ENCODE measurements around the gene TRMT2A. TPM values are rescaled to one million over a fixed set of nuclear protein-coding genes. Genes with fewer than 3 reads are reported as not detected.

Gene TRMT2A
- total RNA-seq, 5 donors from 2014 or later (not counting 1 experiment from before 2014, with no cell fraction given): 87.6 to 136 (median 123) TPM

DNA sequence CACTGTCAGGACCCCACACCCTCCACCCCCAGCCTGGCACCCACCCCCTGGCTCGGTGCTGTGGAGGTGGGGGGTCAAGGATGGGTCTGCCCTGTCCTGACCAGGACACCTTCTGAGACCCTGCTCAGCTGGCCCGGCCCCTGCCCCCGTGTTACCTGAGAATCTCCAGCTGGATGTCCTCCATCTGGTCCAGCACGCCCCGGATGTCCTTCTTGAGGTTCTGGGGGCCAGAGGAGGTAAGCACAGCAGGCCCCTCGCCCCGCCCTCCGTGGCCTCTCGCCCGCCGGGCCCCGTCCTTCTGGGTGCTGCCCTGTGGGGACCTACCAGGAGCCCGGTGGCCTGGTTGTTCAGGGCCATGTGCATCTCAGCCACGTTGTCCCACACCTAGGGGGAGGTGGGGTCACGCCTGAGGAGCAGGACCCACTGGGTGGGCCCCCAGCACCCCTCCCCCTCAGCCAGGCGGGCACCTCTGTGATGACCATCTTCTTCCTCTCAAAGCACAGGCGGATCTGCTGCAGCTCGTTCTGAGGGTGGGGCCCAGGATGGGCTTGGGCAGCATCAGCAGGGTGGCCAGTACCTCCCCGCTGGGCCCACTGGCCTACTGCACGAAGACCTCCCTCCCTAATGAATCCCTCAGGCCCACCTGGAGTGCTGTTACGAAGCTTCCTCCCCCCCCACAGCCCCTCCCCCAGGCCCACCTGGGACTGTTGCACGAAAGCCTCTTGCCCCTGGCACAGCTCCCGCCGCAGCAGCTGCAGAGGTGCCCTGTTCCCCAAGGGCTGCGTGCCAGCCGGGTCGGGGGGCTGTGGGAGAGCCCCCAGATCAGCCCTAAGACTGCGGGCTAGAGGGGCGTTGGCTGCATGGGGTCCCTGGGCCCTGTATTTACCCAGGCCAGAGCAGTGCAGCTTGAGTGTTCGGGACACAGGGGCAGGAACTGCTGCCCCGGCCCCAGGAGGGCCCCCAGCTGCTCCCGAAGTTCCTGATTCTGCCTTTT is 32.5 kb upstream of the TRMT2A start:
- WGBS (ENCODE audit: insufficient coverage): 68% methylated on average over 17 of the region's 32 CpGs
- no peaks in the 10 kb centered on the region for H3K27me3 Mint-ChIP-seq
- no peak overlapping the region for H3K27ac Mint-ChIP-seq
- Histone ChIP-seq H3K27ac (ENCODE audit: low read length) (no peak overlapping the region), H3K4me1 (ENCODE audit: control insufficient read depth in 1 of 2, extremely low read depth in 1 of 2, insufficient read depth in 2 of 2, low read length in 2 of 2) (peaks cover 0 to 3% of the 10 kb centered on the region in 2 experiments), H3K9me3 (no peaks in the 10 kb centered on the region), H3K27me3 (replicated peaks in 1 of 2; ENCODE audit: control insufficient read depth in 2 of 2, extremely low read depth in 1 of 2, insufficient read depth in 2 of 2, low read length in 1 of 2) (peaks cover 0 to 7% of the 10 kb centered on the region in 2 experiments), H3K4me3 (ENCODE audit: control insufficient read depth in 1 of 2, extremely low read depth in 1 of 2, low read length in 1 of 2) (no peak overlapping the region), H3K36me3 (ENCODE audit: control insufficient read depth in 2 of 2, extremely low read depth in 1 of 2, insufficient read depth in 1 of 2, low read length in 1 of 2) (peaks cover 0 to under 1% of the 10 kb centered on the region in 2 donors)
- CTCF ChIA-PET: no interaction called here
- POLR2A ChIA-PET: no interaction called here
- no peaks in the 10 kb centered on the region for H3K9me3 Mint-ChIP-seq
- no peak overlapping the region for H3K4me3 Mint-ChIP-seq
- H3K36me3 Mint-ChIP-seq: no peaks in the 10 kb centered on the region
- DNase-seq: no peak
- ATAC-seq (replicated peaks in 1 of 4): no peak
- H3K4me1 Mint-ChIP-seq: no peaks in the 10 kb centered on the region

DNA sequence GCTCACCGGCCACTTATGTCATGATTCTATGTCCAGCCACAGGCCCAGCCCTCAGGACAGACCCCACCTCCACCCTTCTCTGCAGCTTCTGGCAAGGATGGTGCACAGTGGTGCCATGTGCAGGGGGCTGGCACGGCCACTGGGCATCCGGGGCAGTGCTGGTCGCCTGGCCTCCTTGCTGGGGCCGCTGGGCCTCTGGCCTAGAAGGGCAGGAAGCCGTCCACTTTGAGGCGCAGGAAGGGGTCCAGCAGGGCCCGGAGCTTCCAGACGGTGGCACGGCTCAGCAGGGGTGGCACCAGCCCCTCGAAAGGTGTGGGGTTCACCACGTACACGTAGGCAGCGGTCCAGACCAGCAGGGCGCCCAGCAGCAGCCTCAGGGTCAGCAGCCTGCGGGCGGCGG is 31.4 kb upstream of the TRMT2A start:
- POLR2A ChIA-PET: no interaction called here

GRCh38 chr22:20147237-20147988 is 30.4 kb upstream of the TRMT2A start:
- WGBS (ENCODE audit: insufficient coverage): 82% methylated on average over 9 of the region's 14 CpGs
- Mint-ChIP-seq H3K36me3 (peaks cover 2% of the 10 kb centered on the region), H3K9me3 (no peaks in the 10 kb centered on the region), H3K4me1 (no peaks in the 10 kb centered on the region), H3K27me3 (no peaks in the 10 kb centered on the region), H3K27ac (no peak overlapping the region), H3K4me3 (no peak overlapping the region)
- Histone ChIP-seq H3K9me3 (no peaks in the 10 kb centered on the region), H3K4me1 (ENCODE audit: control insufficient read depth in 1 of 2, extremely low read depth in 1 of 2, insufficient read depth in 2 of 2, low read length in 2 of 2) (no peaks in the 10 kb centered on the region), H3K4me3 (ENCODE audit: control insufficient read depth in 1 of 2, extremely low read depth in 1 of 2, low read length in 1 of 2) (no peak overlapping the region), H3K27ac (ENCODE audit: low read length) (no peak overlapping the region), H3K36me3 (ENCODE audit: control insufficient read depth in 2 of 2, extremely low read depth in 1 of 2, insufficient read depth in 1 of 2, low read length in 1 of 2) (peaks cover 2% of the 10 kb centered on the region in 2 donors), H3K27me3 (replicated peaks in 1 of 2; ENCODE audit: control insufficient read depth in 2 of 2, extremely low read depth in 1 of 2, insufficient read depth in 2 of 2, low read length in 1 of 2) (no peaks in the 10 kb centered on the region)
- DNase-seq: no peak
- CTCF ChIA-PET: no interaction called here
- no peak for ATAC-seq (replicated peaks in 1 of 4)
- POLR2A ChIA-PET: no interaction called here

More for the DNA sequence above, 31.4 kb upstream of the TRMT2A start:
- CTCF ChIA-PET: no interaction called here
- Mint-ChIP-seq H3K9me3 (no peaks in the 10 kb centered on the region), H3K27ac (no peak overlapping the region), H3K4me3 (no peak overlapping the region), H3K36me3 (peaks cover 2% of the 10 kb centered on the region), H3K4me1 (no peaks in the 10 kb centered on the region), H3K27me3 (no peaks in the 10 kb centered on the region)
- WGBS (ENCODE audit: insufficient coverage): 81% methylated on average over 15 of the region's 18 CpGs
- ATAC-seq (replicated peaks in 1 of 4) (no peak), DNase-seq (no peak)
- Histone ChIP-seq H3K27ac (ENCODE audit: low read length) (no peak overlapping the region), H3K27me3 (replicated peaks in 1 of 2; ENCODE audit: control insufficient read depth in 2 of 2, extremely low read depth in 1 of 2, insufficient read depth in 2 of 2, low read length in 1 of 2) (no peaks in the 10 kb centered on the region), H3K36me3 (ENCODE audit: control insufficient read depth in 2 of 2, extremely low read depth in 1 of 2, insufficient read depth in 1 of 2, low read length in 1 of 2) (peaks cover 0 to 2% of the 10 kb centered on the region in 2 donors), H3K9me3 (no peaks in the 10 kb centered on the region), H3K4me3 (ENCODE audit: control insufficient read depth in 1 of 2, extremely low read depth in 1 of 2, low read length in 1 of 2) (no peak overlapping the region), H3K4me1 (ENCODE audit: control insufficient read depth in 1 of 2, extremely low read depth in 1 of 2, insufficient read depth in 2 of 2, low read length in 2 of 2) (no peaks in the 10 kb centered on the region)

GRCh38 chr22:20146777-20147176 is 29.8 kb upstream of the TRMT2A start:
- 60% methylated on average over 22 of the region's 22 CpGs for WGBS (ENCODE audit: insufficient coverage)
- Histone ChIP-seq H3K9me3 (no peaks in the 10 kb centered on the region), H3K36me3 (ENCODE audit: control insufficient read depth in 2 of 2, extremely low read depth in 1 of 2, insufficient read depth in 1 of 2, low read length in 1 of 2) (peaks cover 3 to 4% of the 10 kb centered on the region in 2 donors), H3K27ac (ENCODE audit: low read length) (no peak overlapping the region), H3K4me3 (ENCODE audit: control insufficient read depth in 1 of 2, extremely low read depth in 1 of 2, low read length in 1 of 2) (no peak overlapping the region), H3K27me3 (replicated peaks in 1 of 2; ENCODE audit: control insufficient read depth in 2 of 2, extremely low read depth in 1 of 2, insufficient read depth in 2 of 2, low read length in 1 of 2) (no peaks in the 10 kb centered on the region), H3K4me1 (ENCODE audit: control insufficient read depth in 1 of 2, extremely low read depth in 1 of 2, insufficient read depth in 2 of 2, low read length in 2 of 2) (no peaks in the 10 kb centered on the region)
- H3K27me3 Mint-ChIP-seq: no peaks in the 10 kb centered on the region
- no peaks in the 10 kb centered on the region for H3K4me1 Mint-ChIP-seq
- ChIA-PET CTCF (no interaction called here), POLR2A (no interaction called here)
- peaks cover 2% of the 10 kb centered on the region for H3K36me3 Mint-ChIP-seq
- H3K27ac Mint-ChIP-seq: no peak overlapping the region
- no peak overlapping the region for H3K4me3 Mint-ChIP-seq
- H3K9me3 Mint-ChIP-seq: no peaks in the 10 kb centered on the region
- no peak for ATAC-seq (replicated peaks in 1 of 4)
- DNase-seq: no peak

GRCh38 chr22:20145832-20146223 is 28.8 kb upstream of the TRMT2A start:
- no peak overlapping the region for H3K27ac ChIP-seq (ENCODE audit: low read length)
- DNase-seq (no peak), ATAC-seq (replicated peaks in 1 of 4) (no peak)
- peaks cover 2% of the 10 kb centered on the region for H3K36me3 Mint-ChIP-seq
- H3K27me3 Mint-ChIP-seq: no peaks in the 10 kb centered on the region
- ChIA-PET POLR2A (no interaction called here), CTCF (no interaction called here)
- no peak overlapping the region for H3K4me3 ChIP-seq (ENCODE audit: control insufficient read depth in 1 of 2, extremely low read depth in 1 of 2, low read length in 1 of 2)
- no peaks in the 10 kb centered on the region for H3K27me3 ChIP-seq (replicated peaks in 1 of 2; ENCODE audit: control insufficient read depth in 2 of 2, extremely low read depth in 1 of 2, insufficient read depth in 2 of 2, low read length in 1 of 2)
- H3K4me1 Mint-ChIP-seq: no peaks in the 10 kb centered on the region
- no peak overlapping the region for H3K4me3 Mint-ChIP-seq
- 95% methylated on average over 11 of the region's 21 CpGs for WGBS (ENCODE audit: insufficient coverage)
- H3K9me3 ChIP-seq: no peaks in the 10 kb centered on the region
- H3K4me1 ChIP-seq (ENCODE audit: control insufficient read depth in 1 of 2, extremely low read depth in 1 of 2, insufficient read depth in 2 of 2, low read length in 2 of 2): no peaks in the 10 kb centered on the region
- no peak overlapping the region for H3K27ac Mint-ChIP-seq
- peaks cover 5 to 8% of the 10 kb centered on the region in 2 donors for H3K36me3 ChIP-seq (ENCODE audit: control insufficient read depth in 2 of 2, extremely low read depth in 1 of 2, insufficient read depth in 1 of 2, low read length in 1 of 2)
- H3K9me3 Mint-ChIP-seq: no peaks in the 10 kb centered on the region

- H3K4me1 Mint-ChIP-seq: no peaks in the 10 kb centered on the region
- 92% methylated on average over 18 of the region's 22 CpGs for WGBS (ENCODE audit: insufficient coverage)
- no peak for DNase-seq
Measured at GRCh38 chr22:20145206-20145831, 28.3 kb upstream of the TRMT2A start.

More at GRCh38 chr22:20145206-20145831, 28.3 kb upstream of the TRMT2A start:
- no peak overlapping the region for H3K4me3 ChIP-seq (ENCODE audit: control insufficient read depth in 1 of 2, extremely low read depth in 1 of 2, low read length in 1 of 2)
- H3K4me3 Mint-ChIP-seq: no peak overlapping the region
- ATAC-seq (replicated peaks in 1 of 4): no peak
- H3K36me3 Mint-ChIP-seq: peaks cover 2% of the 10 kb centered on the region
- ChIA-PET CTCF (no interaction called here), POLR2A (no interaction called here)
- no peaks in the 10 kb centered on the region for H3K27me3 ChIP-seq (replicated peaks in 1 of 2; ENCODE audit: control insufficient read depth in 2 of 2, extremely low read depth in 1 of 2, insufficient read depth in 2 of 2, low read length in 1 of 2)
- H3K4me1 ChIP-seq (ENCODE audit: control insufficient read depth in 1 of 2, extremely low read depth in 1 of 2, insufficient read depth in 2 of 2, low read length in 2 of 2): no peaks in the 10 kb centered on the region
- no peak overlapping the region for H3K27ac Mint-ChIP-seq
- no peaks in the 10 kb centered on the region for H3K27me3 Mint-ChIP-seq
- no peak overlapping the region for H3K27ac ChIP-seq (ENCODE audit: low read length)
- no peaks in the 10 kb centered on the region for H3K9me3 Mint-ChIP-seq
- H3K36me3 ChIP-seq (ENCODE audit: control insufficient read depth in 2 of 2, extremely low read depth in 1 of 2, insufficient read depth in 1 of 2, low read length in 1 of 2): peaks cover 7 to 8% of the 10 kb centered on the region in 2 donors
- H3K9me3 ChIP-seq: no peaks in the 10 kb centered on the region
